ENCODE results near the gene GRK3.
"Not testable (repeated sequence)": the region's sequence is repeated elsewhere in the genome, so short reads cannot be mapped to it uniquely, and the experiment has no call there.

The GRK3 gene

GRCh38 chr22:25569983-25570382 is 5.5 kb downstream of the GRK3 start:
- peak overlapping the region; percentile 39 for H3K4me3 ChIP-seq (ENCODE audit: low read depth, low read length)
- TF ChIP-seq CTCF (IDR thresholded peaks at IDR 0.05; ENCODE audit: low read depth, low read length, missing control alignments): no peak
- DNase-seq (ENCODE audit: low read depth): no peak

GRCh38 chr22:25570486-25570885 is 6.0 kb downstream of the GRK3 start:
- no peak for TF ChIP-seq CTCF (IDR thresholded peaks at IDR 0.05; ENCODE audit: low read depth, low read length, missing control alignments)
- no peak for DNase-seq (ENCODE audit: low read depth)
- H3K4me3 ChIP-seq (ENCODE audit: low read depth, low read length): no peak overlapping the region; the same call in 1 of the 2 replicates

GRCh38 chr22:25571969-25572707 is 7.7 kb downstream of the GRK3 start:
- H3K4me3 ChIP-seq (ENCODE audit: low read depth, low read length); DNase-seq (ENCODE audit: low read depth): not testable (repeated sequence)

GRCh38 chr22:25572708-25573171 is 8.3 kb downstream of the GRK3 start:
- DNase-seq (ENCODE audit: low read depth): no peak
- H3K4me3 ChIP-seq (ENCODE audit: low read depth, low read length): no peak overlapping the region; the same call in 1 of the 2 replicates
- no peak for TF ChIP-seq CTCF (IDR thresholded peaks at IDR 0.05; ENCODE audit: low read depth, low read length, missing control alignments)

- H3K4me3 ChIP-seq (ENCODE audit: low read depth, low read length): no peak overlapping the region
- DNase-seq (ENCODE audit: low read depth): no peak
- TF ChIP-seq CTCF (IDR thresholded peaks at IDR 0.05; ENCODE audit: low read depth, low read length, missing control alignments): no peak
Observed at GRCh38 chr22:25573841-25574240, 9.4 kb downstream of the GRK3 start.

- TF ChIP-seq CTCF (IDR thresholded peaks at IDR 0.05; ENCODE audit: low read depth, low read length, missing control alignments): no peak
- no peak for DNase-seq (ENCODE audit: low read depth)
- no peak overlapping the region; the same call in 1 of the 2 replicates for H3K4me3 ChIP-seq (ENCODE audit: low read depth, low read length)
Observed at GRCh38 chr22:25574736-25575135, 10.3 kb downstream of the GRK3 start.

GRCh38 chr22:25575674-25576392 is 11.4 kb downstream of the GRK3 start:
- not testable (repeated sequence) for H3K4me3 ChIP-seq (ENCODE audit: low read depth, low read length); DNase-seq (ENCODE audit: low read depth)

- DNase-seq (ENCODE audit: low read depth): not testable (repeated sequence)
Observed at GRCh38 chr22:25581452-25581851, 17.0 kb downstream of the GRK3 start.

More at GRCh38 chr22:25581452-25581851, 17.0 kb downstream of the GRK3 start:
- H3K4me3 ChIP-seq (ENCODE audit: low read depth, low read length): not testable (repeated sequence)
